WTC11 (cell line): ENCODE measurements around the gene AADACL4. TPM values are rescaled to one million over a fixed set of nuclear protein-coding genes. Genes with fewer than 3 reads are reported as not detected.

ENCODE experiments used
- ATAC-seq: fragments of 200-7000 bp; cut with Tn5 transposase; 2 replicates; pipeline ENCODE4 v1.10.0; 2021; ENCODE audit warnings: mild to moderate bottlenecking, moderate library complexity
- CTCF ChIA-PET: fragments of 300-600 bp; sonication (Branson Sonifier 250); formaldehyde crosslinking; loops from one replicate; lab custom pipeline; 2021; ENCODE audit warnings: antibody characterized with exemption; lab: Charles Lee
- POLR2A ChIA-PET: fragments of 350-600 bp; sonication (Branson Sonifier 250); formaldehyde crosslinking; loops from one replicate; lab custom pipeline; 2021; ENCODE audit warnings: antibody characterized with exemption; lab: Charles Lee
- DNase-seq: peaks from one replicate; pipeline ENCODE4 v3.0.0; 2021; ENCODE audit warnings: low spot score
- H3K27ac Mint-ChIP-seq: 2 replicates; pipeline ENCODE4 v1.8.0; 2021; ENCODE audit warnings: mixed read lengths
- H3K27me3 Mint-ChIP-seq: 2 replicates; pipeline ENCODE4 v1.8.0; 2021; ENCODE audit warnings: low read depth, mild to moderate bottlenecking, moderate library complexity, mixed read lengths
- H3K36me3 Mint-ChIP-seq: 2 replicates; pipeline ENCODE4 v1.8.0; 2021; ENCODE audit warnings: mixed read lengths
- H3K4me1 Mint-ChIP-seq: 2 replicates; pipeline ENCODE4 v1.8.0; 2022; ENCODE audit warnings: mixed read lengths
- H3K4me3 Mint-ChIP-seq: 2 replicates; pipeline ENCODE4 v1.8.0; 2021; ENCODE audit warnings: mild to moderate bottlenecking, moderate library complexity, mixed read lengths
- H3K9me3 Mint-ChIP-seq: 2 replicates; pipeline ENCODE4 v1.8.0; 2021; ENCODE audit warnings: mixed read lengths
- AFF4 ChIP-seq: sonication (generic); formaldehyde crosslinking; IDR thresholded peaks from 2 replicates; pipeline ENCODE4 v1.8.1; 2023; ENCODE audit warnings: mild to moderate bottlenecking, missing genetic modification reagents, borderline replicate concordance
- CREB1 ChIP-seq: sonication (generic); formaldehyde crosslinking; IDR thresholded peaks from 2 replicates; pipeline ENCODE4 v1.8.0; 2023; ENCODE audit warnings: mild to moderate bottlenecking, missing genetic modification reagents
- E2F5 ChIP-seq: sonication (generic); formaldehyde crosslinking; IDR thresholded peaks from 2 replicates; pipeline ENCODE4 v1.8.1; 2022; ENCODE audit warnings: mild to moderate bottlenecking, moderate library complexity, missing genetic modification reagents
- ESRRA ChIP-seq: sonication (generic); formaldehyde crosslinking; IDR thresholded peaks from 2 replicates; pipeline ENCODE4 v1.8.1; 2022; ENCODE audit warnings: mild to moderate bottlenecking, missing genetic modification reagents, borderline replicate concordance
- FOXJ3 ChIP-seq: sonication (generic); formaldehyde crosslinking; IDR thresholded peaks from 2 replicates; pipeline ENCODE4 v1.9.0; 2021; ENCODE audit warnings: missing genetic modification reagents, mild to moderate bottlenecking, borderline replicate concordance
- HMGA2 ChIP-seq: fragments of 250-450 bp; sonication (Bioruptor Pico); IDR thresholded peaks from 2 replicates; pipeline ENCODE4 v1.4.0; 2021; ENCODE audit warnings: mild to moderate bottlenecking, moderate library complexity
- IRF2 ChIP-seq: sonication (generic); formaldehyde crosslinking; IDR thresholded peaks from 2 replicates; pipeline ENCODE4 v1.8.0; 2022; ENCODE audit warnings: low read depth, missing genetic modification reagents, borderline replicate concordance
- JUN ChIP-seq: sonication (generic); formaldehyde crosslinking; IDR thresholded peaks from 2 replicates; pipeline ENCODE4 v1.8.0; 2023; ENCODE audit warnings: mild to moderate bottlenecking, missing genetic modification reagents
- MYBL2 ChIP-seq: sonication (generic); formaldehyde crosslinking; IDR thresholded peaks from 2 replicates; pipeline ENCODE4 v1.8.1; 2023; ENCODE audit warnings: mild to moderate bottlenecking, moderate library complexity, missing genetic modification reagents
- NFATC4 ChIP-seq: fragments of 250-450 bp; sonication (Bioruptor Pico); IDR thresholded peaks from 2 replicates; pipeline ENCODE4 v1.9.0; 2021; ENCODE audit warnings: mild to moderate bottlenecking
- NR1H2 ChIP-seq: sonication (generic); formaldehyde crosslinking; IDR thresholded peaks from 2 replicates; pipeline ENCODE4 v1.9.0; 2021; ENCODE audit warnings: mild to moderate bottlenecking, moderate library complexity, missing genetic modification reagents
- NR2C2 ChIP-seq: sonication (generic); formaldehyde crosslinking; IDR thresholded peaks from 2 replicates; pipeline ENCODE4 v1.8.0; 2022; ENCODE audit warnings: mild to moderate bottlenecking, missing genetic modification reagents
- SMAD4 ChIP-seq: sonication (generic); formaldehyde crosslinking; IDR thresholded peaks from 2 replicates; pipeline ENCODE4 v1.8.0; 2022; ENCODE audit warnings: mild to moderate bottlenecking, missing genetic modification reagents
- SP1 ChIP-seq: sonication (generic); formaldehyde crosslinking; conservative IDR thresholded peaks from 2 replicates; pipeline ENCODE4 v1.8.1; 2022; ENCODE audit warnings: missing genetic modification reagents
- TCF7 ChIP-seq: sonication (generic); formaldehyde crosslinking; IDR thresholded peaks from 2 replicates; pipeline ENCODE4 v1.8.0; 2022; ENCODE audit warnings: mild to moderate bottlenecking, low read depth, missing genetic modification reagents, moderate library complexity
- TEAD4 ChIP-seq: sonication (generic); formaldehyde crosslinking; IDR thresholded peaks from 2 replicates; pipeline ENCODE4 v1.8.0; 2022; ENCODE audit warnings: mild to moderate bottlenecking, missing genetic modification reagents
- ZNF532 ChIP-seq: fragments of 250-450 bp; sonication (Bioruptor Pico); IDR thresholded peaks from 2 replicates; pipeline ENCODE4 v1.9.0; 2021; ENCODE audit warnings: mild to moderate bottlenecking, borderline replicate concordance
- ZSCAN18 ChIP-seq: fragments of 250-450 bp; sonication (Bioruptor Pico); IDR thresholded peaks from 2 replicates; pipeline ENCODE4 v2.1.2; 2022; ENCODE audit warnings: mild to moderate bottlenecking, moderate library complexity
- total RNA-seq: library from RNA; stranded (reverse); gene quantifications from 3 replicates; pipeline ENCODE4 v1.2.3, GENCODE V29; 2021
- TF ChIP-seq, protein P1 (sequence below): sonication (generic); formaldehyde crosslinking; IDR thresholded peaks from 2 replicates; pipeline ENCODE4 v1.8.0; 2022; ENCODE audit warnings: mild to moderate bottlenecking, missing genetic modification reagents
- TF ChIP-seq, protein P2 (sequence below): sonication (generic); formaldehyde crosslinking; conservative IDR thresholded peaks from 2 replicates; pipeline ENCODE4 v1.8.1; 2022; ENCODE audit warnings: mild to moderate bottlenecking, missing genetic modification reagents
- TF ChIP-seq, protein P3 (sequence below): sonication (generic); formaldehyde crosslinking; IDR thresholded peaks from 2 replicates; pipeline ENCODE4 v1.8.0; 2022; ENCODE audit warnings: mild to moderate bottlenecking, missing genetic modification reagents
- TF ChIP-seq, protein P4 (sequence below): fragments of 200-600 bp; IDR thresholded peaks from 2 replicates; pipeline ENCODE4 v1.8.0; 2022; ENCODE audit warnings: antibody characterized with exemption

Gene AADACL4
- total RNA-seq, 1 experiment from 2014 or later, result 0.11 TPM

DNA sequence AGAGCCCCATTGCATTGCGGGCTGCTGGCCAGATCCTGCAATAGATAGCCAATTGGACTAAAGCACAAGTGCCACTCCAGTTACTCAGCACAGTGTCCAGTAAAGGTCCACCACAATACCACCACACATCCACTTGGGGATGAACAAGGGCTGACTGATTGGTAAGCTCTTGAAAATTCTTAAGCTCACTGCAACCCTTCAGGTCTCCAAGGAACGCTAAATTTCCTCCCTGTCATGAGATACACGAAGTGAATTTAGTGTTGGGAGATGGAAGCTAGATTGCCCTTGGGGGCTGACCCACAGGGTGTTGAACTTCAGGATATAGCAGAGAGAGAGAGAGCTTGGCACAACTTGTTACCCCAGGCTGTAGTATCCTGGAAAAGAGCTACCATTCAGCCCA, 62.2 kb downstream of the AADACL4 start (continued):
- TF ChIP-seq CREB1, result no peak
- no peak for TF ChIP-seq IRF2
- TF ChIP-seq, protein P1, sequence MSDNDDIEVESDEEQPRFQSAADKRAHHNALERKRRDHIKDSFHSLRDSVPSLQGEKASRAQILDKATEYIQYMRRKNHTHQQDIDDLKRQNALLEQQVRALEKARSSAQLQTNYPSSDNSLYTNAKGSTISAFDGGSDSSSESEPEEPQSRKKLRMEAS (CRISPR knock-in tag), result no peak
- TF ChIP-seq ZNF532 (CRISPR knock-in tag), result no peak
- no peak for TF ChIP-seq ESRRA (CRISPR knock-in tag)
- no peak for TF ChIP-seq MYBL2 (CRISPR knock-in tag)
- TF ChIP-seq, all 79 proteins: peak for 0

DNA sequence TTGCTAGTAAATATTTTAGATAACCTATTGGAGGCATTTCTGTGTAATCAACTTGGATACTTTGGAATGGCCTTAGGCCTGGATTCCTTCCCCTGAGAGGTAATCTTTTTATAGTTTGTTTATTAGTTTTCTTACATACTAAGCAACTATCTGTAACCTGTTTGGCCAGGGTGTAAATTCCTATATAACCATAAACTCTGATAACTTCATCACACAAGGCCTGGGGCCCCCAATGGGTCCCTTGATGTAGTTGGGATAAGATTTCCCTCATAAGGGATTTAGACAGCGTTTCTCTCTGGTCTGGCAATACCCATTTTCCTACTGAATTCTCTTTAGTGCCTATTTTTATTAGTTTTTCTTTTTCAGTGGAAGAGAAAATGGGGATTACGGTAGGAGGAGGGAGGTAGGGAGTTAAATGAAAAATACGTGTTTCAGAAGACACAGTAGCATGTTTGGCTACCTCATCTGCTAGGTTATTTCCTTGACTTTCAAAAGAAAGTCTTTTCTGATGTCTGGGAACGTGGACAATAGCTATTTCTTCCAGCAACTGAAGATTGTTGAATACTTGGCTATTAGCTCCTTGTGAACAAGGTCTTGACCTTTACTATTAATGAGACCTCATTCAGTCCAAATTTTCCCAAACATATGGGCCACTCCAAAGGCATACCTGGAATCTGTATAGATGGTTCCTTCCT, 64.7 kb downstream of the AADACL4 start:
- TF ChIP-seq JUN (CRISPR knock-in tag) (no peak), SP1 (CRISPR knock-in tag) (no peak), NR2C2 (CRISPR knock-in tag) (no peak), ESRRA (CRISPR knock-in tag) (no peak), NR1H2 (CRISPR knock-in tag) (no peak), HMGA2 (CRISPR knock-in tag) (no peak), TEAD4 (no peak), SMAD4 (no peak), TCF7 (CRISPR knock-in tag) (no peak), CREB1 (no peak), FOXJ3 (CRISPR knock-in tag) (no peak), ZSCAN18 (no peak), AFF4 (no peak), NFATC4 (no peak), E2F5 (CRISPR knock-in tag) (no peak), MYBL2 (CRISPR knock-in tag) (no peak)
- TF ChIP-seq, protein P2, sequence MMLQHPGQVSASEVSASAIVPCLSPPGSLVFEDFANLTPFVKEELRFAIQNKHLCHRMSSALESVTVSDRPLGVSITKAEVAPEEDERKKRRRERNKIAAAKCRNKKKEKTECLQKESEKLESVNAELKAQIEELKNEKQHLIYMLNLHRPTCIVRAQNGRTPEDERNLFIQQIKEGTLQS (CRISPR knock-in tag), result no peak
- TF ChIP-seq, protein P3, sequence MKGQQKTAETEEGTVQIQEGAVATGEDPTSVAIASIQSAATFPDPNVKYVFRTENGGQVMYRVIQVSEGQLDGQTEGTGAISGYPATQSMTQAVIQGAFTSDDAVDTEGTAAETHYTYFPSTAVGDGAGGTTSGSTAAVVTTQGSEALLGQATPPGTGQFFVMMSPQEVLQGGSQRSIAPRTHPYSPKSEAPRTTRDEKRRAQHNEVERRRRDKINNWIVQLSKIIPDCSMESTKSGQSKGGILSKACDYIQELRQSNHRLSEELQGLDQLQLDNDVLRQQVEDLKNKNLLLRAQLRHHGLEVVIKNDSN (CRISPR knock-in tag), result no peak
- TF ChIP-seq, protein P4, sequence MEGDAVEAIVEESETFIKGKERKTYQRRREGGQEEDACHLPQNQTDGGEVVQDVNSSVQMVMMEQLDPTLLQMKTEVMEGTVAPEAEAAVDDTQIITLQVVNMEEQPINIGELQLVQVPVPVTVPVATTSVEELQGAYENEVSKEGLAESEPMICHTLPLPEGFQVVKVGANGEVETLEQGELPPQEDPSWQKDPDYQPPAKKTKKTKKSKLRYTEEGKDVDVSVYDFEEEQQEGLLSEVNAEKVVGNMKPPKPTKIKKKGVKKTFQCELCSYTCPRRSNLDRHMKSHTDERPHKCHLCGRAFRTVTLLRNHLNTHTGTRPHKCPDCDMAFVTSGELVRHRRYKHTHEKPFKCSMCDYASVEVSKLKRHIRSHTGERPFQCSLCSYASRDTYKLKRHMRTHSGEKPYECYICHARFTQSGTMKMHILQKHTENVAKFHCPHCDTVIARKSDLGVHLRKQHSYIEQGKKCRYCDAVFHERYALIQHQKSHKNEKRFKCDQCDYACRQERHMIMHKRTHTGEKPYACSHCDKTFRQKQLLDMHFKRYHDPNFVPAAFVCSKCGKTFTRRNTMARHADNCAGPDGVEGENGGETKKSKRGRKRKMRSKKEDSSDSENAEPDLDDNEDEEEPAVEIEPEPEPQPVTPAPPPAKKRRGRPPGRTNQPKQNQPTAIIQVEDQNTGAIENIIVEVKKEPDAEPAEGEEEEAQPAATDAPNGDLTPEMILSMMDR, result no peak
- H3K9me3 Mint-ChIP-seq, result peaks cover 21% of the 10 kb centered on the region
- ATAC-seq (no peak), DNase-seq (no peak)
- no peak overlapping the region for H3K27ac Mint-ChIP-seq
- ChIA-PET CTCF (no interaction called here), POLR2A (no interaction called here)
- peaks cover 30% of the 10 kb centered on the region for H3K4me1 Mint-ChIP-seq
- H3K27me3 Mint-ChIP-seq, result peaks cover 7% of the 10 kb centered on the region
- peaks cover 19% of the 10 kb centered on the region for H3K36me3 Mint-ChIP-seq
- H3K4me3 Mint-ChIP-seq, result no peak overlapping the region
